Keratinocyte (primary cell): ENCODE measurements around the gene FIZ1. TPM values are rescaled to one million over a fixed set of nuclear protein-coding genes. Genes with fewer than 3 reads are reported as not detected.

ENCODE experiments used
- DNase-seq: peaks from one replicate; pipeline ENCODE4 v3.0.0-alpha.2; 2011; ENCODE audit warnings: low read depth, missing footprints, low spot score
- FAIRE-seq: peaks from 2 replicates; lab custom pipeline; 2011; peaks lifted over from hg19 to GRCh38; lab: Jason Lieb, UNC
- H2AFZ ChIP-seq: 2 replicates; pipeline ENCODE4 v1.6.0; 2012; ENCODE audit warnings: low read length, control low read depth, inconsistent platforms; ENCODE audit not compliant: control insufficient read depth
- H3K27ac ChIP-seq: 2 replicates; pipeline ENCODE4 v1.5.1; 2011; ENCODE audit warnings: low read length; ENCODE audit not compliant: control insufficient read depth, insufficient read depth
- H3K27me3 ChIP-seq: 3 replicates; pipeline ENCODE4 v1.6.0; 2011; ENCODE audit warnings: low read length; ENCODE audit not compliant: control insufficient read depth, insufficient read depth; ENCODE audit errors: extremely low read depth
- H3K36me3 ChIP-seq, 2 experiments: 2 replicates in 1 of 2; 3 replicates in 1 of 2; pipeline ENCODE4 v1.5.1; 2011; ENCODE audit warnings: low read length in 2 of 2, mild to moderate bottlenecking in 1 of 2; ENCODE audit not compliant: control insufficient read depth in 2 of 2, insufficient read depth in 2 of 2; ENCODE audit errors: extremely low read depth in 1 of 2
- H3K4me1 ChIP-seq: 3 replicates; pipeline ENCODE4 v1.5.1; 2011; ENCODE audit warnings: low read length; ENCODE audit not compliant: control insufficient read depth, insufficient read depth; ENCODE audit errors: extremely low read depth
- H3K4me2 ChIP-seq: 3 replicates; pipeline ENCODE4 v1.6.0; 2011; ENCODE audit warnings: low read depth, low read length; ENCODE audit not compliant: control insufficient read depth, insufficient read depth; ENCODE audit errors: extremely low read depth
- H3K4me3 ChIP-seq, 3 experiments: fragments of 200-600 bp in 1 of 3; sonication (generic) in 1 of 3; 2 replicates in 2 of 3; 3 replicates in 1 of 3; pipeline ENCODE4 v1.5.1; 2011 to 2016; ENCODE audit warnings: low read length in 3 of 3, mild to moderate bottlenecking in 3 of 3, control low read depth in 2 of 3, inconsistent platforms in 1 of 3, low read depth in 1 of 3, mixed read lengths in 1 of 3, mixed run types in 1 of 3, moderate library complexity in 1 of 3; ENCODE audit not compliant: control insufficient read depth in 2 of 3, insufficient read depth in 2 of 3; ENCODE audit errors: extremely low read depth in 1 of 3
- H3K79me2 ChIP-seq: 2 replicates; pipeline ENCODE4 v1.6.0; 2012; ENCODE audit warnings: low read length; ENCODE audit not compliant: control insufficient read depth, insufficient read depth
- H3K9ac ChIP-seq: 3 replicates; pipeline ENCODE4 v1.6.0; 2011; ENCODE audit warnings: low read length; ENCODE audit not compliant: control insufficient read depth, insufficient read depth; ENCODE audit errors: extremely low read depth
- H3K9me1 ChIP-seq: 3 replicates; pipeline ENCODE4 v1.6.0; 2011; ENCODE audit warnings: low read length; ENCODE audit not compliant: control insufficient read depth, insufficient read depth; ENCODE audit errors: extremely low read depth
- H3K9me3 ChIP-seq: 2 replicates; pipeline ENCODE4 v1.5.1; 2012; ENCODE audit warnings: low read depth, low read length; ENCODE audit not compliant: control insufficient read depth
- H4K20me1 ChIP-seq: 3 replicates; pipeline ENCODE4 v1.6.0; 2011; ENCODE audit warnings: low read length; ENCODE audit not compliant: control insufficient read depth, insufficient read depth; ENCODE audit errors: extremely low read depth
- EZH2 ChIP-seq: IDR thresholded peaks from one replicate; pipeline ENCODE4 v1.6.1; 2012; ENCODE audit warnings: inconsistent platforms, mild to moderate bottlenecking, low read length, moderate library complexity
- dilution Hi-C: fragments of 300-500 bp; cut with MboI; formaldehyde crosslinking; loops from one replicate; pipeline ENCODE4 v1.7.0; 2020; ENCODE audit warnings: low sequenced_read_pairs; ENCODE audit not compliant: extremely low pct_ligation_motif_present
- polyA plus RNA-seq, 5 experiments: library from polyadenylated mRNA; depleted of rRNA in 3 of 5; stranded (reverse) in 3 of 5; stranded (forward) in 1 of 5; unstranded in 1 of 5; fragments of >200 nt; gene quantifications; 1 replicate in 1 of 5; 2 replicates in 3 of 5; 3 replicates in 1 of 5; pipeline versions ENCODE4 v1.2.1 to v1.2.3, GENCODE V29; 2011 to 2012; ENCODE audit warnings: missing spikeins in 2 of 5, low read depth in 1 of 5, low replicate concordance in 1 of 5
- TF ChIP-seq, protein P1 (sequence below), 3 experiments: IDR thresholded peaks in 1 of 3; conservative IDR thresholded peaks in 1 of 3; optimal IDR thresholded peaks in 1 of 3; 2 replicates in 2 of 3; 3 replicates in 1 of 3; pipeline versions ENCODE3 to v1.5.1; 2011; ENCODE audit warnings: low read length in 3 of 3, mild to moderate bottlenecking in 3 of 3, moderate library complexity in 2 of 3, control low read depth in 1 of 3, inconsistent platforms in 1 of 3; ENCODE audit not compliant: insufficient read depth in 2 of 3; ENCODE audit errors: extremely low read depth in 1 of 3

The FIZ1 gene
- polyA plus RNA-seq, 1 donor (not counting 4 experiments of a cell fraction or from before 2014, with no cell fraction given): 2.7 TPM

DNA sequence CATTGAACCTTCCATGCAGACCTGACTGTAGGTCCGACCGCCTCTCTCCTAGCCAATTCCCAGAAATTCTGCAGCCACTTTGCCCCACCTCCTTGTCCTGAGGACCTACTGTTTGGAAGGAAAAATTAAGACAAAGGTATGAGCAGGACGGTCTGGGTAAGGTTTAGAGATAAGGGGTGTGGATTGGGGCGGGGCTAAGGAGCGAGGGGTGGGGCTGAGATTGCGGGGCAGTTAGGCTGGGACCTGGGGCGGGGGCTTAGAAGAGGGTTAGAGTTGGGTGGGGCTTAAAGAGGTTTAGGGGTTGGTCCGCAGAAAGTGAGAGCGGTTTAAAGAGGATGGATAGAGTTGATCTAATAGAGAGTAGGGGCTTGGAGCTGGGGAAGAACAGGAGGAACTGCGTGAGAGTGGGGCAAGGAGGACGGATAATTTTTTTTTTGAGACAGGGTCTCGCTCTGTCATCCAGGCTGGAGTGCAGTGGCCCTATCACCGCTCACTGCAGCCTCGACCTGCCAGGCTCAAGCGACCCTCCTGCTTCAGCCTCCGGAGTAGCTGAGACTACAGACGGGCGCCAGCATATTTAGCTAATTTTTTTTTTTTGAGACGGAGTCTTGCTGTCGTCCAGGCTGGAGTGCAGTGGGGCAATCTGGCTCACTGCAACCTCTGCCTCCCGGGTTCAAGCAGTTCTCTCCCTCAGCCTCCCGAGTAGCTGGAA lies 4.4 kb upstream of the FIZ1 start:
- Histone ChIP-seq H3K4me3 (no peak overlapping the region), H3K36me3 (peaks cover 7% of the 10 kb centered on the region in 2 experiments), H3K9me1 (no peaks in the 10 kb centered on the region), H4K20me1 (no peaks in the 10 kb centered on the region), H3K4me1 (peaks cover 23% of the 10 kb centered on the region), H3K9me3 (no peaks in the 10 kb centered on the region), H3K9ac (no peak overlapping the region), H3K4me2 (no peak overlapping the region), H3K27ac (no peak overlapping the region), H3K79me2 (peaks cover 25% of the 10 kb centered on the region), H3K27me3 (no peaks in the 10 kb centered on the region), H2AFZ (no peak overlapping the region)
- no peak for DNase-seq
- TF ChIP-seq EZH2: no peak
- TF ChIP-seq, protein P1, sequence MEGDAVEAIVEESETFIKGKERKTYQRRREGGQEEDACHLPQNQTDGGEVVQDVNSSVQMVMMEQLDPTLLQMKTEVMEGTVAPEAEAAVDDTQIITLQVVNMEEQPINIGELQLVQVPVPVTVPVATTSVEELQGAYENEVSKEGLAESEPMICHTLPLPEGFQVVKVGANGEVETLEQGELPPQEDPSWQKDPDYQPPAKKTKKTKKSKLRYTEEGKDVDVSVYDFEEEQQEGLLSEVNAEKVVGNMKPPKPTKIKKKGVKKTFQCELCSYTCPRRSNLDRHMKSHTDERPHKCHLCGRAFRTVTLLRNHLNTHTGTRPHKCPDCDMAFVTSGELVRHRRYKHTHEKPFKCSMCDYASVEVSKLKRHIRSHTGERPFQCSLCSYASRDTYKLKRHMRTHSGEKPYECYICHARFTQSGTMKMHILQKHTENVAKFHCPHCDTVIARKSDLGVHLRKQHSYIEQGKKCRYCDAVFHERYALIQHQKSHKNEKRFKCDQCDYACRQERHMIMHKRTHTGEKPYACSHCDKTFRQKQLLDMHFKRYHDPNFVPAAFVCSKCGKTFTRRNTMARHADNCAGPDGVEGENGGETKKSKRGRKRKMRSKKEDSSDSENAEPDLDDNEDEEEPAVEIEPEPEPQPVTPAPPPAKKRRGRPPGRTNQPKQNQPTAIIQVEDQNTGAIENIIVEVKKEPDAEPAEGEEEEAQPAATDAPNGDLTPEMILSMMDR (optimal IDR thresholded peaks at IDR 0.05 in 1 of 3, IDR thresholded peaks at IDR 0.05 in 1 of 3, conservative IDR thresholded peaks at IDR 0.05 in 1 of 3; ENCODE audit: extremely low read depth in 1 of 3, insufficient read depth in 2 of 3, low read length in 3 of 3): no peak
- no peak for FAIRE-seq
- dilution Hi-C loops: no loop called here

DNA sequence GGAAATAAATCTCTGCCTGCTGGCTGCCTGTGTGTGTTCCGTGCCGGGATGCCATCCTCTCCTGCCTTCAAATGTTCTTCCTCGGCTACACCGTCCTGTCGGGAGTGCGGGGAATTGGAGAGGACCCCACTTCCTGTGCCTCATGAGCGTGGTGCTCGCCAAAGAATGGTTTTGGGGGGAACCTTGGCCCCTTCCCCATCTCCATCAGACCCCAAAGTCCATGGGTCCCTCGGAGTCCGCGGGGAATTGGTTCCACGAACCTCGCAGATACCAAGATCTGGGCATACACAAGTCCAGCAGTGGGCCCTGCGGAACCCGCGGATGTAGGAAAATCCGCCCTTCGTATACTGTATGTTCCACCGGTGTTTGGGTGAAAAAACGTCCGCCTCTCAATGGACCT lies 3.8 kb upstream of the FIZ1 start:
- Histone ChIP-seq H2AFZ (no peak overlapping the region), H3K27me3 (no peaks in the 10 kb centered on the region), H3K4me1 (peaks cover 23% of the 10 kb centered on the region), H3K4me2 (no peak overlapping the region), H3K36me3 (peaks cover 7% of the 10 kb centered on the region in 2 experiments), H3K9me3 (no peaks in the 10 kb centered on the region), H3K27ac (no peak overlapping the region), H4K20me1 (no peaks in the 10 kb centered on the region), H3K9ac (no peak overlapping the region), H3K4me3 (no peak overlapping the region), H3K9me1 (no peaks in the 10 kb centered on the region), H3K79me2 (peaks cover 21% of the 10 kb centered on the region)
- no peak for DNase-seq
- dilution Hi-C loops: no loop called here
- no peak for FAIRE-seq
- TF ChIP-seq EZH2: no peak
- TF ChIP-seq, protein P1 (optimal IDR thresholded peaks at IDR 0.05 in 1 of 3, IDR thresholded peaks at IDR 0.05 in 1 of 3, conservative IDR thresholded peaks at IDR 0.05 in 1 of 3; ENCODE audit: extremely low read depth in 1 of 3, insufficient read depth in 2 of 3, low read length in 3 of 3): no peak
